Measurements from ENCODE around the gene RHCG. TPM values are rescaled to one million over a fixed set of nuclear protein-coding genes. Genes with fewer than 3 reads are reported as not detected.

Gene RHCG
- total and polyA plus RNA-seq, 4 donors: 0.08 to 0.19 (median 0.15) TPM

DNA sequence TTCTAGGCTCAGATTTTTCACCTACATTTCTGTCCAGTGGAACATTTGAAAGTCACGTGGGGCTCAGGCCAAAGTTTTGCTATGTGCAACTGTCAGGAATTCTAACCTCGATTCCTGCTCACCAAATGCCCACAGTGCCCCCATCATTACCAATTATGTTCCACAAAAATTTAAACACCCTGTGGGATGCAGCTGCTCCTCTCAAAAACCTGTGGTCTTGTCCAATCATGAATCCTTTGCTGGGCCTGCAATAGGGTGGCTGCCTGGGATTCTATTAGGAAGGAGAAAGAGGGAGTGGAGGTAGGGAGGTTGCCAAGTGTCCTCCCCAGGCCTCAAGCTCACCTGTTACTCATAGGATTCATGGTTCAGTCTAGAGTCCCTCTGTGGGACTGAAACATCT is 68.1 kb downstream of the RHCG start:
- Histone ChIP-seq H3K27me3 (ENCODE audit: control insufficient read depth in 4 of 4, insufficient read depth in 4 of 4, low read length in 3 of 4) (no peaks in the 10 kb centered on the region), H3K4me3 (ENCODE audit: low read depth in 1 of 3, low read length in 3 of 3) (no peak overlapping the region), H3K36me3 (ENCODE audit: control insufficient read depth in 4 of 4, insufficient read depth in 3 of 4, low read depth in 1 of 4, low read length in 3 of 4) (no peaks in the 10 kb centered on the region), H3K9ac (ENCODE audit: low read depth in 1 of 2, low read length in 2 of 2) (no peak overlapping the region), H3K4me1 (ENCODE audit: control insufficient read depth in 4 of 4, insufficient read depth in 4 of 4, low read length in 3 of 4) (peaks cover 2 to 9% (median 4%) of the 10 kb centered on the region in 4 donors), H3K27ac (ENCODE audit: low read depth in 1 of 2, low read length in 2 of 2) (no peak overlapping the region), H3K9me3 (ENCODE audit: control insufficient read depth in 4 of 4, low read length in 3 of 4) (no peaks in the 10 kb centered on the region)
- 83% methylated on average over 2 of the region's 2 CpGs for WGBS
- TF ChIP-seq SP1 (IDR thresholded peaks at IDR 0.05) (no peak), JUND (IDR thresholded peaks at IDR 0.05) (no peak), EGR1 (IDR thresholded peaks at IDR 0.05; ENCODE audit: low read depth in 2 of 2) (no peak), TAF1 (conservative IDR thresholded peaks at IDR 0.05) (no peak), YY1 (IDR thresholded peaks at IDR 0.05) (no peak), RAD21 (IDR thresholded peaks at IDR 0.05) (no peak), FOXA2 (IDR thresholded peaks at IDR 0.05) (no peak)
- TF ChIP-seq, protein P1, sequence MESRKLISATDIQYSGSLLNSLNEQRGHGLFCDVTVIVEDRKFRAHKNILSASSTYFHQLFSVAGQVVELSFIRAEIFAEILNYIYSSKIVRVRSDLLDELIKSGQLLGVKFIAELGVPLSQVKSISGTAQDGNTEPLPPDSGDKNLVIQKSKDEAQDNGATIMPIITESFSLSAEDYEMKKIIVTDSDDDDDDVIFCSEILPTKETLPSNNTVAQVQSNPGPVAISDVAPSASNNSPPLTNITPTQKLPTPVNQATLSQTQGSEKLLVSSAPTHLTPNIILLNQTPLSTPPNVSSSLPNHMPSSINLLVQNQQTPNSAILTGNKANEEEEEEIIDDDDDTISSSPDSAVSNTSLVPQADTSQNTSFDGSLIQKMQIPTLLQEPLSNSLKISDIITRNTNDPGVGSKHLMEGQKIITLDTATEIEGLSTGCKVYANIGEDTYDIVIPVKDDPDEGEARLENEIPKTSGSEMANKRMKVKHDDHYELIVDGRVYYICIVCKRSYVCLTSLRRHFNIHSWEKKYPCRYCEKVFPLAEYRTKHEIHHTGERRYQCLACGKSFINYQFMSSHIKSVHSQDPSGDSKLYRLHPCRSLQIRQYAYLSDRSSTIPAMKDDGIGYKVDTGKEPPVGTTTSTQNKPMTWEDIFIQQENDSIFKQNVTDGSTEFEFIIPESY (IDR thresholded peaks at IDR 0.05): no peak
- TF ChIP-seq, protein P2, sequence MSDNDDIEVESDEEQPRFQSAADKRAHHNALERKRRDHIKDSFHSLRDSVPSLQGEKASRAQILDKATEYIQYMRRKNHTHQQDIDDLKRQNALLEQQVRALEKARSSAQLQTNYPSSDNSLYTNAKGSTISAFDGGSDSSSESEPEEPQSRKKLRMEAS (IDR thresholded peaks at IDR 0.05): no peak
- no peak for DNase-seq (ENCODE audit: low spot score)

DNA sequence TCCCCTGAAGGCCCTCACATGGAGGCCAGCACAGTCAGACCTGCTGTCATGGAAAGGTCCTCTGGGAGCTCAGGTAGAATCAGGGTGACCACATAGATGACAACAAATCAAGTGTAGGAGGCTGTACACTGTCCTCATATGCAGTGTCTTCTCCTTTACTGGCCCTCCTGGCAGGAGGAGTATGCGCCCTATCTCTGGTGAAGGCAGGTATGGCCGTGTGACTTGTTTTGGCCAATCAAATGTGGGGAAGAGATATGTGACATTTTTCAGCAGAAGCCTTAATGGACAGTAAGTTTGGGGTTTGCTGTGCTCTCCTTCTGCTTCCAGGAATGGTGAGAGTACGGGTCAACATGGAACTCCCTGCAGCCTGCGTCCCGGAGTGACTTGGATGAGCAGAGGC is 69.9 kb downstream of the RHCG start:
- no peaks in the 10 kb centered on the region for H3K36me3 ChIP-seq (ENCODE audit: control insufficient read depth in 4 of 4, insufficient read depth in 3 of 4, low read depth in 1 of 4, low read length in 3 of 4)
- H3K4me1 ChIP-seq (ENCODE audit: control insufficient read depth in 4 of 4, insufficient read depth in 4 of 4, low read length in 3 of 4): peaks cover 2 to 9% (median 4%) of the 10 kb centered on the region in 4 donors
- no peak overlapping the region for H3K4me3 ChIP-seq (ENCODE audit: low read depth in 1 of 3, low read length in 3 of 3)
- DNase-seq (ENCODE audit: low spot score): no peak
- H3K27ac ChIP-seq (ENCODE audit: low read depth in 1 of 2, low read length in 2 of 2): no peak overlapping the region
- no peak for TF ChIP-seq FOXA1 (IDR thresholded peaks at IDR 0.05)
- TF ChIP-seq NR2F2 (IDR thresholded peaks at IDR 0.05): no peak
- no peak for TF ChIP-seq TAF1 (conservative IDR thresholded peaks at IDR 0.05)
- TF ChIP-seq, protein P2 (IDR thresholded peaks at IDR 0.05): no peak
- TF ChIP-seq, protein P3, sequence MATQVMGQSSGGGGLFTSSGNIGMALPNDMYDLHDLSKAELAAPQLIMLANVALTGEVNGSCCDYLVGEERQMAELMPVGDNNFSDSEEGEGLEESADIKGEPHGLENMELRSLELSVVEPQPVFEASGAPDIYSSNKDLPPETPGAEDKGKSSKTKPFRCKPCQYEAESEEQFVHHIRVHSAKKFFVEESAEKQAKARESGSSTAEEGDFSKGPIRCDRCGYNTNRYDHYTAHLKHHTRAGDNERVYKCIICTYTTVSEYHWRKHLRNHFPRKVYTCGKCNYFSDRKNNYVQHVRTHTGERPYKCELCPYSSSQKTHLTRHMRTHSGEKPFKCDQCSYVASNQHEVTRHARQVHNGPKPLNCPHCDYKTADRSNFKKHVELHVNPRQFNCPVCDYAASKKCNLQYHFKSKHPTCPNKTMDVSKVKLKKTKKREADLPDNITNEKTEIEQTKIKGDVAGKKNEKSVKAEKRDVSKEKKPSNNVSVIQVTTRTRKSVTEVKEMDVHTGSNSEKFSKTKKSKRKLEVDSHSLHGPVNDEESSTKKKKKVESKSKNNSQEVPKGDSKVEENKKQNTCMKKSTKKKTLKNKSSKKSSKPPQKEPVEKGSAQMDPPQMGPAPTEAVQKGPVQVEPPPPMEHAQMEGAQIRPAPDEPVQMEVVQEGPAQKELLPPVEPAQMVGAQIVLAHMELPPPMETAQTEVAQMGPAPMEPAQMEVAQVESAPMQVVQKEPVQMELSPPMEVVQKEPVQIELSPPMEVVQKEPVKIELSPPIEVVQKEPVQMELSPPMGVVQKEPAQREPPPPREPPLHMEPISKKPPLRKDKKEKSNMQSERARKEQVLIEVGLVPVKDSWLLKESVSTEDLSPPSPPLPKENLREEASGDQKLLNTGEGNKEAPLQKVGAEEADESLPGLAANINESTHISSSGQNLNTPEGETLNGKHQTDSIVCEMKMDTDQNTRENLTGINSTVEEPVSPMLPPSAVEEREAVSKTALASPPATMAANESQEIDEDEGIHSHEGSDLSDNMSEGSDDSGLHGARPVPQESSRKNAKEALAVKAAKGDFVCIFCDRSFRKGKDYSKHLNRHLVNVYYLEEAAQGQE (IDR thresholded peaks at IDR 0.05): no peak
- TF ChIP-seq FOXA2 (IDR thresholded peaks at IDR 0.05): no peak
- TF ChIP-seq, protein P4, sequence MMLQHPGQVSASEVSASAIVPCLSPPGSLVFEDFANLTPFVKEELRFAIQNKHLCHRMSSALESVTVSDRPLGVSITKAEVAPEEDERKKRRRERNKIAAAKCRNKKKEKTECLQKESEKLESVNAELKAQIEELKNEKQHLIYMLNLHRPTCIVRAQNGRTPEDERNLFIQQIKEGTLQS (IDR thresholded peaks at IDR 0.05): no peak
- no peak for TF ChIP-seq HNF4G (IDR thresholded peaks at IDR 0.05)
- TF ChIP-seq HNF4A (conservative IDR thresholded peaks at IDR 0.05): no peak
- TF ChIP-seq, protein P1 (IDR thresholded peaks at IDR 0.05): no peak
- no peak for TF ChIP-seq GABPA (IDR thresholded peaks at IDR 0.05 in 1 of 2, conservative IDR thresholded peaks at IDR 0.05 in 1 of 2)
- no peak for TF ChIP-seq RXRA (IDR thresholded peaks at IDR 0.05)
- H3K9me3 ChIP-seq (ENCODE audit: control insufficient read depth in 4 of 4, low read length in 3 of 4): no peaks in the 10 kb centered on the region
- WGBS: 89% methylated on average over 5 of the region's 5 CpGs
- H3K27me3 ChIP-seq (ENCODE audit: control insufficient read depth in 4 of 4, insufficient read depth in 4 of 4, low read length in 3 of 4): peaks cover 0 to 2% (median 0%) of the 10 kb centered on the region in 4 donors
- H3K9ac ChIP-seq (ENCODE audit: low read depth in 1 of 2, low read length in 2 of 2): no peak overlapping the region
